ENCODE measurements around the gene PTH2. TPM values are rescaled to one million over a fixed set of nuclear protein-coding genes. Genes with fewer than 3 reads are reported as not detected.

The PTH2 gene
- polyA plus RNA-seq, 1 donor (not counting 4 experiments of a cell fraction or from before 2014, with no cell fraction given): not detected

- FAIRE-seq: no peak
These were observed 3.0 kb downstream of the PTH2 start for GRCh38 chr19:49420227-49420626.

DNA sequence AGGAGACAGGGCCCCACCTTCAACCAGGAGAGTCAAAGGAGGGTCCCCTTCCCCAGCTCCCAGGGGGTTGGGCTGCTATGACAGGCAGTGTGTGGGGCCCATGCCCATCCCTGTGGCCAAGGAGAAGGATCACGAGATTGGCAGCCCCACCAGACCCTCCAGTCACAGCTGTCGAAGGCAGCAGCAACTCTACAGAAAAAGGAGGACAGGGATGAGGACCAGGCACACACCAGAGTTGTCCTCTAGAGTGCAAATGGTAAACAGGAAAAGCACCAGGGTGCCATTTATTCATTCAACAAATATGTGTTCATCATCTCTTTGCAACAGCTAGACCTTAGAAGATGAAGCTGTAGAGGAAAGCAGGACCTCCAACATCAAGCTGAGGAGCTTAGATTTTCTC, 4.1 kb downstream of the PTH2 start:
- H3K79me2 ChIP-seq (ENCODE audit: control insufficient read depth, insufficient read depth, low read length): no peaks in the 10 kb centered on the region
- H3K9me3 ChIP-seq (ENCODE audit: control insufficient read depth, low read depth, low read length): no peaks in the 10 kb centered on the region
- no peak overlapping the region for H3K4me2 ChIP-seq (ENCODE audit: control insufficient read depth, extremely low read depth, insufficient read depth, low read depth, low read length)
- H3K4me1 ChIP-seq (ENCODE audit: control insufficient read depth, extremely low read depth, insufficient read depth, low read length): no peaks in the 10 kb centered on the region
- dilution Hi-C loops (cut with MboI; ENCODE audit: extremely low pct_ligation_motif_present, low sequenced_read_pairs): no loop called here
- no peak overlapping the region for H3K27ac ChIP-seq (ENCODE audit: control insufficient read depth, insufficient read depth, low read length)
- no peaks in the 10 kb centered on the region for H3K9me1 ChIP-seq (ENCODE audit: control insufficient read depth, extremely low read depth, insufficient read depth, low read length)
- DNase-seq (ENCODE audit: low read depth, low spot score) (no peak), FAIRE-seq (no peak)
- H3K9ac ChIP-seq (ENCODE audit: control insufficient read depth, extremely low read depth, insufficient read depth, low read length): no peak overlapping the region
- no peaks in the 10 kb centered on the region for H4K20me1 ChIP-seq (ENCODE audit: control insufficient read depth, extremely low read depth, insufficient read depth, low read length)
- H3K4me3 ChIP-seq (ENCODE audit: control insufficient read depth in 2 of 3, extremely low read depth in 1 of 3, insufficient read depth in 2 of 3, low read depth in 1 of 3, low read length in 3 of 3): no peak overlapping the region
- peaks cover 59% of the 10 kb centered on the region for H3K27me3 ChIP-seq (ENCODE audit: control insufficient read depth, extremely low read depth, insufficient read depth, low read length)
- TF ChIP-seq, protein P1, sequence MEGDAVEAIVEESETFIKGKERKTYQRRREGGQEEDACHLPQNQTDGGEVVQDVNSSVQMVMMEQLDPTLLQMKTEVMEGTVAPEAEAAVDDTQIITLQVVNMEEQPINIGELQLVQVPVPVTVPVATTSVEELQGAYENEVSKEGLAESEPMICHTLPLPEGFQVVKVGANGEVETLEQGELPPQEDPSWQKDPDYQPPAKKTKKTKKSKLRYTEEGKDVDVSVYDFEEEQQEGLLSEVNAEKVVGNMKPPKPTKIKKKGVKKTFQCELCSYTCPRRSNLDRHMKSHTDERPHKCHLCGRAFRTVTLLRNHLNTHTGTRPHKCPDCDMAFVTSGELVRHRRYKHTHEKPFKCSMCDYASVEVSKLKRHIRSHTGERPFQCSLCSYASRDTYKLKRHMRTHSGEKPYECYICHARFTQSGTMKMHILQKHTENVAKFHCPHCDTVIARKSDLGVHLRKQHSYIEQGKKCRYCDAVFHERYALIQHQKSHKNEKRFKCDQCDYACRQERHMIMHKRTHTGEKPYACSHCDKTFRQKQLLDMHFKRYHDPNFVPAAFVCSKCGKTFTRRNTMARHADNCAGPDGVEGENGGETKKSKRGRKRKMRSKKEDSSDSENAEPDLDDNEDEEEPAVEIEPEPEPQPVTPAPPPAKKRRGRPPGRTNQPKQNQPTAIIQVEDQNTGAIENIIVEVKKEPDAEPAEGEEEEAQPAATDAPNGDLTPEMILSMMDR (optimal IDR thresholded peaks at IDR 0.05 in 1 of 3, IDR thresholded peaks at IDR 0.05 in 1 of 3, conservative IDR thresholded peaks at IDR 0.05 in 1 of 3; ENCODE audit: extremely low read depth in 1 of 3, insufficient read depth in 2 of 3, low read length in 3 of 3): no peak
- no peak for TF ChIP-seq EZH2 (IDR thresholded peaks at IDR 0.05; ENCODE audit: low read length)
- H2AFZ ChIP-seq (ENCODE audit: control insufficient read depth, low read length): no peak overlapping the region
- no peaks in the 10 kb centered on the region for H3K36me3 ChIP-seq (ENCODE audit: control insufficient read depth in 2 of 2, extremely low read depth in 1 of 2, insufficient read depth in 2 of 2, low read length in 2 of 2)

More at GRCh38 chr19:49420227-49420626, 3.0 kb downstream of the PTH2 start:
- dilution Hi-C loops (cut with MboI; ENCODE audit: extremely low pct_ligation_motif_present, low sequenced_read_pairs): no loop called here
- no peak overlapping the region for H2AFZ ChIP-seq (ENCODE audit: control insufficient read depth, low read length)
- TF ChIP-seq, protein P1 (optimal IDR thresholded peaks at IDR 0.05 in 1 of 3, IDR thresholded peaks at IDR 0.05 in 1 of 3, conservative IDR thresholded peaks at IDR 0.05 in 1 of 3; ENCODE audit: extremely low read depth in 1 of 3, insufficient read depth in 2 of 3, low read length in 3 of 3): no peak
- no peak for TF ChIP-seq EZH2 (IDR thresholded peaks at IDR 0.05; ENCODE audit: low read length)
- no peaks in the 10 kb centered on the region for H3K4me1 ChIP-seq (ENCODE audit: control insufficient read depth, extremely low read depth, insufficient read depth, low read length)
- no peaks in the 10 kb centered on the region for H3K9me3 ChIP-seq (ENCODE audit: control insufficient read depth, low read depth, low read length)
- H3K9ac ChIP-seq (ENCODE audit: control insufficient read depth, extremely low read depth, insufficient read depth, low read length): no peak overlapping the region
- H3K4me2 ChIP-seq (ENCODE audit: control insufficient read depth, extremely low read depth, insufficient read depth, low read depth, low read length): no peak overlapping the region
- no peak overlapping the region for H3K27ac ChIP-seq (ENCODE audit: control insufficient read depth, insufficient read depth, low read length)
- H4K20me1 ChIP-seq (ENCODE audit: control insufficient read depth, extremely low read depth, insufficient read depth, low read length): no peaks in the 10 kb centered on the region
- no peak for DNase-seq (ENCODE audit: low read depth, low spot score)
- H3K4me3 ChIP-seq (ENCODE audit: control insufficient read depth in 2 of 3, extremely low read depth in 1 of 3, insufficient read depth in 2 of 3, low read depth in 1 of 3, low read length in 3 of 3): no peak overlapping the region
- H3K9me1 ChIP-seq (ENCODE audit: control insufficient read depth, extremely low read depth, insufficient read depth, low read length): no peaks in the 10 kb centered on the region
- H3K79me2 ChIP-seq (ENCODE audit: control insufficient read depth, insufficient read depth, low read length): no peaks in the 10 kb centered on the region
- H3K36me3 ChIP-seq (ENCODE audit: control insufficient read depth in 2 of 2, extremely low read depth in 1 of 2, insufficient read depth in 2 of 2, low read length in 2 of 2): no peaks in the 10 kb centered on the region
- peaks cover 67% of the 10 kb centered on the region for H3K27me3 ChIP-seq (ENCODE audit: control insufficient read depth, extremely low read depth, insufficient read depth, low read length)

Measured in keratinocyte (primary cell).